NB4 (cell line): ENCODE data around the gene BCL7A.

Source experiments
- CTCF ChIP-seq: IDR thresholded peaks from one replicate; pipeline ENCODE4 v1.5.1; 2012; ENCODE audit warnings: low read depth, low read length
- MAX ChIP-seq: IDR thresholded peaks from 2 replicates; pipeline ENCODE4 v1.6.1; 2011; ENCODE audit warnings: low read depth, low read length
- MYC ChIP-seq: IDR thresholded peaks from 2 replicates; pipeline ENCODE4 v1.6.1; 2011; ENCODE audit warnings: low read depth, low read length

- TF ChIP-seq MAX (0 out of 2 replicates have a peak, but pooled peaks have one; percentile 7), MYC (no peak), CTCF (no peak)
Measured at GRCh38 chr12:122062832-122063693, 41.4 kb downstream of the BCL7A start.
